HL-60 (cell line): Measurements from ENCODE around the gene FAXC.

Experiments used
- GABPA ChIP-seq: IDR thresholded peaks from 2 replicates; pipeline ENCODE4 v1.6.1; 2012; ENCODE audit warnings: low read depth
- POLR2AphosphoS5 ChIP-seq: IDR thresholded peaks from 2 replicates; pipeline ENCODE4 v1.6.1; 2012; ENCODE audit warnings: low read depth
- REST ChIP-seq: IDR thresholded peaks from 2 replicates; pipeline ENCODE4 v1.6.1; 2012; ENCODE audit warnings: low read depth; ENCODE audit not compliant: insufficient replicate concordance
- SPI1 ChIP-seq: IDR thresholded peaks from 2 replicates; pipeline ENCODE4 v1.6.1; 2012; ENCODE audit warnings: low read depth, mild to moderate bottlenecking, borderline replicate concordance
- TF ChIP-seq, protein P1 (sequence below): IDR thresholded peaks from one replicate; pipeline ENCODE4 v1.5.1; 2011; ENCODE audit warnings: low read length, control low read depth, inconsistent platforms; ENCODE audit not compliant: insufficient read depth

GRCh38 chr6:99324996-99325395 lies 24.5 kb downstream of the FAXC start:
- TF ChIP-seq, protein P1, sequence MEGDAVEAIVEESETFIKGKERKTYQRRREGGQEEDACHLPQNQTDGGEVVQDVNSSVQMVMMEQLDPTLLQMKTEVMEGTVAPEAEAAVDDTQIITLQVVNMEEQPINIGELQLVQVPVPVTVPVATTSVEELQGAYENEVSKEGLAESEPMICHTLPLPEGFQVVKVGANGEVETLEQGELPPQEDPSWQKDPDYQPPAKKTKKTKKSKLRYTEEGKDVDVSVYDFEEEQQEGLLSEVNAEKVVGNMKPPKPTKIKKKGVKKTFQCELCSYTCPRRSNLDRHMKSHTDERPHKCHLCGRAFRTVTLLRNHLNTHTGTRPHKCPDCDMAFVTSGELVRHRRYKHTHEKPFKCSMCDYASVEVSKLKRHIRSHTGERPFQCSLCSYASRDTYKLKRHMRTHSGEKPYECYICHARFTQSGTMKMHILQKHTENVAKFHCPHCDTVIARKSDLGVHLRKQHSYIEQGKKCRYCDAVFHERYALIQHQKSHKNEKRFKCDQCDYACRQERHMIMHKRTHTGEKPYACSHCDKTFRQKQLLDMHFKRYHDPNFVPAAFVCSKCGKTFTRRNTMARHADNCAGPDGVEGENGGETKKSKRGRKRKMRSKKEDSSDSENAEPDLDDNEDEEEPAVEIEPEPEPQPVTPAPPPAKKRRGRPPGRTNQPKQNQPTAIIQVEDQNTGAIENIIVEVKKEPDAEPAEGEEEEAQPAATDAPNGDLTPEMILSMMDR = no peak
- TF ChIP-seq POLR2AphosphoS5 = no peak
- no peak for TF ChIP-seq REST
- TF ChIP-seq SPI1 = no peak
- no peak for TF ChIP-seq GABPA
